Fibroblast of mammary gland (primary cell): ENCODE measurements around the gene RELN.

ENCODE experiments used
- DNase-seq: peaks from one replicate; pipeline ENCODE4 v3.0.0-alpha.2; 2010; ENCODE audit warnings: low read depth
- H3K4me3 ChIP-seq: 2 replicates; pipeline ENCODE4 v1.5.1; 2011; ENCODE audit warnings: low read depth, mild to moderate bottlenecking, low read length, moderate library complexity; ENCODE audit not compliant: control insufficient read depth
- TF ChIP-seq, protein P1 (sequence below): conservative IDR thresholded peaks from 2 replicates; pipeline ENCODE4 v1.5.1; 2011; ENCODE audit warnings: low read depth, low read length, inconsistent platforms; ENCODE audit not compliant: control insufficient read depth, insufficient read depth

The RELN gene

DNA sequence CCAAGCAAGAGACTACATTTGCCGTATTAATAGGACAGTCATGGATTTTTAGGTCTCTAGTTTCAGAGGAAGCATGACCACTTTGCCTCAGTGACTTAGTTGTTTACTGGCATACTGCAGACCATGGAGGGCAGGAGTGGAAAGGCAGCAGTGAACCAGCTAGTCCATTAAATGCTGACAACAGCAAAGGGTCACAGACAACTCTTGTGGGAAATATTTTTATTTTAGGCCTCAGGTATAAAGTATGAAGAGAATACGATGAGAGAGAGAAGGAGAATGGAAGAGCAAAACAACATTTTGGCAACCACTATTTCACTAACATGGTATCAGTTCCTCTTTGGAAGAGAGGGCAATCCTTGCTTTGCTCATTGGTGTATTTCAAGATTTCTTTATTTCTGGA lies 118.0 kb downstream of the RELN start:
- DNase-seq = no peak
- TF ChIP-seq, protein P1, sequence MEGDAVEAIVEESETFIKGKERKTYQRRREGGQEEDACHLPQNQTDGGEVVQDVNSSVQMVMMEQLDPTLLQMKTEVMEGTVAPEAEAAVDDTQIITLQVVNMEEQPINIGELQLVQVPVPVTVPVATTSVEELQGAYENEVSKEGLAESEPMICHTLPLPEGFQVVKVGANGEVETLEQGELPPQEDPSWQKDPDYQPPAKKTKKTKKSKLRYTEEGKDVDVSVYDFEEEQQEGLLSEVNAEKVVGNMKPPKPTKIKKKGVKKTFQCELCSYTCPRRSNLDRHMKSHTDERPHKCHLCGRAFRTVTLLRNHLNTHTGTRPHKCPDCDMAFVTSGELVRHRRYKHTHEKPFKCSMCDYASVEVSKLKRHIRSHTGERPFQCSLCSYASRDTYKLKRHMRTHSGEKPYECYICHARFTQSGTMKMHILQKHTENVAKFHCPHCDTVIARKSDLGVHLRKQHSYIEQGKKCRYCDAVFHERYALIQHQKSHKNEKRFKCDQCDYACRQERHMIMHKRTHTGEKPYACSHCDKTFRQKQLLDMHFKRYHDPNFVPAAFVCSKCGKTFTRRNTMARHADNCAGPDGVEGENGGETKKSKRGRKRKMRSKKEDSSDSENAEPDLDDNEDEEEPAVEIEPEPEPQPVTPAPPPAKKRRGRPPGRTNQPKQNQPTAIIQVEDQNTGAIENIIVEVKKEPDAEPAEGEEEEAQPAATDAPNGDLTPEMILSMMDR = no peak
- H3K4me3 ChIP-seq = no peak overlapping the region

DNA sequence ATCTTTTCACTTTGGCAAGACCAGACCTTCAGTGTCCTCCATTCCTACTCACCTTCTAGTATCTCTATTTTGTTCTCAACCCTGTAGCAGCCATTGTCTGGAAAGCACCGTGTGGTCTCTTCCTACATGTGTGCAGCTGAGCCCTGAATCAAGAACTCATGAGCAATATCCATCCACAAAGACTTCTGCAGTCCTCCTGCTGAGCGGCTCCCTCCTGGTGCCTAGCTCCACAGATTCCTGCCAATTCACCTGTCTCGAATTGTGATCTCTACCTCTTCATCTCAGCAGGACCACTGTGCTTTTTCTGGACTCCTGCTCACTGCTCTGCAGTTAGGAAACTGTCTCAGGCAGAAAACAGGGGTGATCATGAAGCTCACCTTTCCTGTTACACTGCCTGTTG lies 118.8 kb downstream of the RELN start:
- TF ChIP-seq, protein P1 = no peak
- H3K4me3 ChIP-seq = no peak overlapping the region
- DNase-seq = no peak

DNA sequence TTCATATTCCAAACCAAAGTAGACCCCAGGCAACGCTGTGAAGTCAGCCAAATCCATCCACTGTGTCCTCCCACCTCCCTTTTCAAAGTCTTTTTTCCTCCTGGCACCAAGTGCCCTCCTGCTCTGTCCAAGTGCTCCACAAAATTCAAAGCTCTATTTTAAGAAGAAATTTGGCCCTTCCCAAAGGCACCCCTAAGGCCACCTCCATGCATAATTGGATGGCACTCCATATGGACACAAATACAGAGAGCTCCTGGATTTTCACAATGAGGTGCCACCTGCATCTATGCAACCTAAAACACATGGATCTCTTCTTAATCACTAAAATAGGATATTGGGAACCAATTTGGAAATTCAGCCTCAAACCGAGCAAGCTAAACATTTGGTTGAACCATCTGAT lies 121.6 kb downstream of the RELN start:
- H3K4me3 ChIP-seq = no peak overlapping the region
- TF ChIP-seq, protein P1 = no peak
- no peak for DNase-seq

DNA sequence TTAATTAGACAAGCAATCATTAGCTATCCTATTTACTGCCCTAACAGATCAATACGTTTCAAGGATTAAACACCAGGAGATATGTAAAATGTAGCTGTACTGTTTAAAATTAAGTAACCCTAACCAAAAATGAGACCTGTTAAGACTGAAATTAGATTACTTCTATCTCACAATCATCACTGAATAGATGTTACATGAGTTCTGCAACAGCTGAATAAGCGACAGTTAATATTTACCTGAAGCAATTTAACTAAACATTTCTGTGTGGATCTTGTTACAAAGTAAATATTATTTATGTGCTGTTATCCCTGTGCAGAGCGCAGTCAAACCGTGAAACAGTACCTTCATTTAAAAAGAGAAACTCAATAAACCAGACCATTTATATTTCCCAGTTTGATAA lies 122.5 kb downstream of the RELN start:
- no peak for DNase-seq
- H3K4me3 ChIP-seq = no peak overlapping the region
- TF ChIP-seq, protein P1 = no peak

DNA sequence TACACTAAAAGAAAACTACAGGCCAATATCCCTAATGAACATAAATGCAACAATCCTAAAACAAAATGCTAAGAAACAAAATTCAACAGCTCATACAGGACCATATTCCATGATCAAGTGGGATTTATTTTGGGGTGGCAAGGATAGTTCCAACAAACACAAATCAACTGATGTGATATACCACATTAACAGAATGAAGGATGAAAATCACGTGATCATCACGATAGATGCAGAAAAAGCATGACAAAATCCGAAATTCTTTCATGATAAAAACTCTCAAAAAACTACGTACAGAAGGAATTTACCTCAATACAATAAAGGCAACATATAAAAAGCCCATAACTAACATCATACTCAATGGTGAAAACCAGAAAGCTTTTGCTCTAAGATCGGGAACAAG lies 124.0 kb downstream of the RELN start:
- DNase-seq = no peak
- no peak overlapping the region for H3K4me3 ChIP-seq
- TF ChIP-seq, protein P1 = no peak

DNA sequence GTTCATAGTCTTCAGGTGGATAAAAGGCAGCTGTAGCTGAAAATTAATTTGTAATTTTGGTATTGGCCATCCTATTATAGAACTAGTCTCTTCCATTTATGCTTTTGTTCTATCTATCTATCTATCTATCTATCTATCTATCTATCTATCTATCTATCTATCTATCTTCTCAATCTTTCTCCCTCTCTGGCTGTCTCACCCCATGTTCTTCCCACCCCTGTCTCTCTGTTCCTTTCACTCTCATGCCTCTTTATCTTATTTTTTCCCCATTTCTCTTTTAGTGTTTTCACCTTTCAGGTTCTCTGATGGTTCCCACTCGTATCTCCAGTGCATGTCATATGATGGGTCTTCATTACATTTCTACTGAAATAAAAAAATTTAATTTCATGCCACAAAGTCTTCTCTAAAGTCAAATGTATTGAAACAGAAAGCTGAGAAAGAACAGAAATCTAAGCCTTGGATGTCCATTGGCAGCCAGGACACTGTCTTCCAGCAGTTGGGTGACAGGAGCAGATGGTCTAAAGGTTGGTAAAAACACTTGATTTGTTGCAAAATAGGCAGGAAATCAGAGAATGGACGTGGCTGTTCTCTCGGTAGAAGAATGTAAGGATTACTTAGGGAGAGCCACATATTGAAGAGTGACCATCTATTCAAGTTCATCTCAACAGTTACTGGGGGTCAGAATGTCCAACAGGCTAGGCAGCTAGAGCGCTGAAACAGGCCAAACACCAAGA lies 127.0 kb downstream of the RELN start:
- no peak overlapping the region for H3K4me3 ChIP-seq
- TF ChIP-seq, protein P1 = no peak
- DNase-seq = no peak
